Measurements from ENCODE around the gene KIF5B. TPM values are rescaled to one million over a fixed set of nuclear protein-coding genes. Genes with fewer than 3 reads are reported as not detected.

KIF5B gene
- total and polyA plus RNA-seq, 2 donors (not counting 3 experiments of a cell fraction or from before 2014, with no cell fraction given), result 24.7 to 159 TPM

GRCh38 chr10:32038777-32039176 is 17.4 kb downstream of the KIF5B start:
- Histone ChIP-seq H3K27me3 (ENCODE audit: control insufficient read depth in 2 of 2, insufficient read depth in 2 of 2, low read length in 2 of 2) (no peaks in the 10 kb centered on the region), H3K4me3 (replicated peaks in 1 of 3; ENCODE audit: insufficient read depth in 1 of 3, low read depth in 1 of 3, low read length in 3 of 3) (no peak overlapping the region), H3K9me1 (replicated peaks; ENCODE audit: control insufficient read depth, extremely low read depth, insufficient read depth, low read length) (no peaks in the 10 kb centered on the region), H3K36me3 (ENCODE audit: control insufficient read depth in 2 of 2, extremely low read depth in 1 of 2, insufficient read depth in 2 of 2, low read length in 2 of 2) (peaks cover 4 to 52% of the 10 kb centered on the region in 2 experiments), H3K4me2 (ENCODE audit: insufficient read depth, low read length) (no peak overlapping the region), H2AFZ (ENCODE audit: low read depth, low read length) (no peak overlapping the region), H3K9ac (replicated peaks; ENCODE audit: extremely low read depth, insufficient read depth, low read length) (no peak overlapping the region), H3K9me3 (replicated peaks; ENCODE audit: control insufficient read depth, insufficient read depth, low read length) (no peaks in the 10 kb centered on the region), H3K27ac (ENCODE audit: insufficient read depth, low read depth, low read length) (no peak overlapping the region), H4K20me1 (replicated peaks; ENCODE audit: control insufficient read depth, extremely low read depth, insufficient read depth, low read length) (peaks cover 23% of the 10 kb centered on the region), H3K79me2 (ENCODE audit: control insufficient read depth, insufficient read depth, low read length) (peaks cover 70% of the 10 kb centered on the region), H3K4me1 (ENCODE audit: control insufficient read depth, extremely low read depth, insufficient read depth, low read length) (peaks cover 12% of the 10 kb centered on the region)
- dilution Hi-C loops (cut with MboI; ENCODE audit: extremely low pct_ligation_motif_present, low sequenced_read_pairs), result no loop called here
- BruUV-seq (replicated peaks), result no TSS peak
- CTCF ChIA-PET, result no interaction called here
- no peak for FAIRE-seq
- no peak for TF ChIP-seq JUN (IDR thresholded peaks at IDR 0.05; ENCODE audit: borderline replicate concordance, insufficient read depth, insufficient read length, low read depth)
- no peak for TF ChIP-seq POLR2AphosphoS5 (IDR thresholded peaks at IDR 0.05; ENCODE audit: insufficient read depth, low read depth, low read length)
- TF ChIP-seq MAX (IDR thresholded peaks at IDR 0.05; ENCODE audit: insufficient read depth, insufficient read length), result no peak
- no peak for TF ChIP-seq POLR2A (IDR thresholded peaks at IDR 0.05; ENCODE audit: low read depth, low read length)
- no peak for TF ChIP-seq EZH2 (IDR thresholded peaks at IDR 0.05; ENCODE audit: borderline replicate concordance, low read depth, low read length, severe bottlenecking)
- TF ChIP-seq FOS (IDR thresholded peaks at IDR 0.05; ENCODE audit: borderline replicate concordance, insufficient read depth, low read length), result no peak
- no peak for TF ChIP-seq GATA2 (IDR thresholded peaks at IDR 0.05; ENCODE audit: insufficient read depth, insufficient read length, low read depth, low read length)
- no peak for TF ChIP-seq MYC (IDR thresholded peaks at IDR 0.05; ENCODE audit: low read depth, low read length)
- no peak for TF ChIP-seq CTCF (IDR thresholded peaks at IDR 0.05; ENCODE audit: extremely low read depth in 1 of 2, insufficient read depth in 1 of 2, low read depth in 1 of 2, low read length in 2 of 2)
- POLR2A ChIA-PET, result no interaction called here
- intact Hi-C loops (cut with micrococcal nuclease), result no loop called here
- no peak for DNase-seq (ENCODE audit: low read depth, low spot score)
